ENCODE results near the gene GREB1L.

GRCh38 chr18:21461460-21461859 is 219.4 kb downstream of the GREB1L start:
- TF ChIP-seq, protein P1, sequence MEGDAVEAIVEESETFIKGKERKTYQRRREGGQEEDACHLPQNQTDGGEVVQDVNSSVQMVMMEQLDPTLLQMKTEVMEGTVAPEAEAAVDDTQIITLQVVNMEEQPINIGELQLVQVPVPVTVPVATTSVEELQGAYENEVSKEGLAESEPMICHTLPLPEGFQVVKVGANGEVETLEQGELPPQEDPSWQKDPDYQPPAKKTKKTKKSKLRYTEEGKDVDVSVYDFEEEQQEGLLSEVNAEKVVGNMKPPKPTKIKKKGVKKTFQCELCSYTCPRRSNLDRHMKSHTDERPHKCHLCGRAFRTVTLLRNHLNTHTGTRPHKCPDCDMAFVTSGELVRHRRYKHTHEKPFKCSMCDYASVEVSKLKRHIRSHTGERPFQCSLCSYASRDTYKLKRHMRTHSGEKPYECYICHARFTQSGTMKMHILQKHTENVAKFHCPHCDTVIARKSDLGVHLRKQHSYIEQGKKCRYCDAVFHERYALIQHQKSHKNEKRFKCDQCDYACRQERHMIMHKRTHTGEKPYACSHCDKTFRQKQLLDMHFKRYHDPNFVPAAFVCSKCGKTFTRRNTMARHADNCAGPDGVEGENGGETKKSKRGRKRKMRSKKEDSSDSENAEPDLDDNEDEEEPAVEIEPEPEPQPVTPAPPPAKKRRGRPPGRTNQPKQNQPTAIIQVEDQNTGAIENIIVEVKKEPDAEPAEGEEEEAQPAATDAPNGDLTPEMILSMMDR (IDR thresholded peaks at IDR 0.05 in 2 of 3, conservative IDR thresholded peaks at IDR 0.05 in 1 of 3; ENCODE audit: insufficient read depth in 2 of 3, low read depth in 1 of 3, low read length in 3 of 3): no peak
- TF ChIP-seq EZH2 (IDR thresholded peaks at IDR 0.05; ENCODE audit: borderline replicate concordance, low read depth, low read length): no peak
- no peak for TF ChIP-seq HDAC2 (IDR thresholded peaks at IDR 0.05)
- no peak for TF ChIP-seq ESRRA (IDR thresholded peaks at IDR 0.05; ENCODE audit: borderline replicate concordance, low read depth)
